ENCODE measurements around the gene SUPT20HL1. TPM values are rescaled to one million over a fixed set of nuclear protein-coding genes. Genes with fewer than 3 reads are reported as not detected.

Gene SUPT20HL1
- total and polyA plus RNA-seq, 3 donors from 2014 or later = 0.99 to 3.1 (median 1.5) TPM

- WGBS, 2 donors = 67 to 71% methylated on average over 8 to 29 of the region's 29 CpGs
- no peaks in the 10 kb centered on the region for H3K27me3 ChIP-seq
- no peak overlapping the region for H3K27ac ChIP-seq
- no peak overlapping the region for H3K4me3 ChIP-seq
- DNase-seq = no peak
- no peaks in the 10 kb centered on the region for H3K36me3 ChIP-seq (ENCODE audit: low read depth, missing control alignments)
- no peaks in the 10 kb centered on the region for H3K9me3 ChIP-seq
- H3K4me1 ChIP-seq = no peaks in the 10 kb centered on the region
- no peak for TF ChIP-seq POLR2A (IDR thresholded peaks at IDR 0.05)
- TF ChIP-seq, protein P1, sequence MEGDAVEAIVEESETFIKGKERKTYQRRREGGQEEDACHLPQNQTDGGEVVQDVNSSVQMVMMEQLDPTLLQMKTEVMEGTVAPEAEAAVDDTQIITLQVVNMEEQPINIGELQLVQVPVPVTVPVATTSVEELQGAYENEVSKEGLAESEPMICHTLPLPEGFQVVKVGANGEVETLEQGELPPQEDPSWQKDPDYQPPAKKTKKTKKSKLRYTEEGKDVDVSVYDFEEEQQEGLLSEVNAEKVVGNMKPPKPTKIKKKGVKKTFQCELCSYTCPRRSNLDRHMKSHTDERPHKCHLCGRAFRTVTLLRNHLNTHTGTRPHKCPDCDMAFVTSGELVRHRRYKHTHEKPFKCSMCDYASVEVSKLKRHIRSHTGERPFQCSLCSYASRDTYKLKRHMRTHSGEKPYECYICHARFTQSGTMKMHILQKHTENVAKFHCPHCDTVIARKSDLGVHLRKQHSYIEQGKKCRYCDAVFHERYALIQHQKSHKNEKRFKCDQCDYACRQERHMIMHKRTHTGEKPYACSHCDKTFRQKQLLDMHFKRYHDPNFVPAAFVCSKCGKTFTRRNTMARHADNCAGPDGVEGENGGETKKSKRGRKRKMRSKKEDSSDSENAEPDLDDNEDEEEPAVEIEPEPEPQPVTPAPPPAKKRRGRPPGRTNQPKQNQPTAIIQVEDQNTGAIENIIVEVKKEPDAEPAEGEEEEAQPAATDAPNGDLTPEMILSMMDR (IDR thresholded peaks at IDR 0.05) = no peak
- intact Hi-C loops (cut with DNase I; ENCODE audit: low total_unique reads) = no loop called here
These were observed 11.8 kb downstream of the SUPT20HL1 start for GRCh38 chrX:24372021-24372763.

GRCh38 chrX:24375600-24376131 is 15.2 kb downstream of the SUPT20HL1 start:
- whole genome bisulfite sequencing, 2 donors = 56 to 57% methylated on average over 6 to 7 of the region's 12 CpGs
- Histone ChIP-seq H3K36me3 (ENCODE audit: low read depth, missing control alignments) (no peaks in the 10 kb centered on the region), H3K4me1 (no peaks in the 10 kb centered on the region), H3K9me3 (no peaks in the 10 kb centered on the region), H3K27ac (no peak overlapping the region), H3K4me3 (no peak overlapping the region), H3K27me3 (no peaks in the 10 kb centered on the region)
- TF ChIP-seq, protein P1 (IDR thresholded peaks at IDR 0.05) = no peak
- TF ChIP-seq POLR2A (IDR thresholded peaks at IDR 0.05) = no peak
- no peak for DNase-seq
- intact Hi-C loops (cut with DNase I; ENCODE audit: low total_unique reads) = no loop called here

DNA sequence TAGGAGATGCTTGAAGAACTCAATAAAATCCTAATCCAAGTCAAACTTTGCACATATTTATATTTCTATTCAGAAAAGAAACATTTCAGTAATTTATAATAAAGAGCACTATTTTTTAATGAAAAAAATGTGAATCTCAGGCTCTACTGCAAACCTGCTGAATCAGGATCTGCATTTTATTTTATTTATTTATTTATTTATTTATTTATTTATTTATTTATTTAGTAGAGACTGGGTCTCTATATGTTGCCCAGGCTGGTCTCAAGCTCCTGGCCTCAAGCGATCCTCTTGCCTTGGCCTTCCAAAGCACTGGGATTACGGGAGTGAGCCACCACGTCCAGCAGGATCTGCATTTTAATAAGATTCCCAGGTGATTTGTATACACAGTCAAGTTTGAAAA is 16.0 kb downstream of the SUPT20HL1 start:
- H3K36me3 ChIP-seq (ENCODE audit: low read depth, missing control alignments) = no peaks in the 10 kb centered on the region
- H3K4me3 ChIP-seq = no peak overlapping the region
- no peak overlapping the region for H3K27ac ChIP-seq
- no peaks in the 10 kb centered on the region for H3K4me1 ChIP-seq
- no peak for TF ChIP-seq POLR2A (IDR thresholded peaks at IDR 0.05)
- TF ChIP-seq, protein P1 (IDR thresholded peaks at IDR 0.05) = no peak
- DNase-seq = no peak
- H3K9me3 ChIP-seq = no peaks in the 10 kb centered on the region
- 83 to 94% methylated on average over 1 to 3 of the region's 3 CpGs for WGBS, 2 donors
- H3K27me3 ChIP-seq = no peaks in the 10 kb centered on the region
- intact Hi-C loops (cut with DNase I; ENCODE audit: low total_unique reads) = no loop called here

- no peak overlapping the region for H3K4me3 ChIP-seq
- no peaks in the 10 kb centered on the region for H3K9me3 ChIP-seq
- no peak for DNase-seq
- intact Hi-C loops (cut with DNase I; ENCODE audit: low total_unique reads) = no loop called here
- H3K36me3 ChIP-seq (ENCODE audit: low read depth, missing control alignments) = no peaks in the 10 kb centered on the region
- H3K4me1 ChIP-seq = no peaks in the 10 kb centered on the region
- H3K27ac ChIP-seq = no peak overlapping the region
- H3K27me3 ChIP-seq = no peaks in the 10 kb centered on the region
- no peak for TF ChIP-seq POLR2A (IDR thresholded peaks at IDR 0.05)
- TF ChIP-seq, protein P1 (IDR thresholded peaks at IDR 0.05) = no peak
- 78 to 90% methylated on average over 2 of the region's 2 CpGs for WGBS, 2 donors
These were observed 16.8 kb downstream of the SUPT20HL1 start for GRCh38 chrX:24377195-24377594.

Data from testis (tissue), 3 donors.